ENCODE results near the gene ROCK2. TPM values are rescaled to one million over a fixed set of nuclear protein-coding genes. Genes with fewer than 3 reads are reported as not detected.

The ROCK2 gene
- total RNA-seq, 2 donors from 2014 or later = 29.6 to 32.2 TPM

DNA sequence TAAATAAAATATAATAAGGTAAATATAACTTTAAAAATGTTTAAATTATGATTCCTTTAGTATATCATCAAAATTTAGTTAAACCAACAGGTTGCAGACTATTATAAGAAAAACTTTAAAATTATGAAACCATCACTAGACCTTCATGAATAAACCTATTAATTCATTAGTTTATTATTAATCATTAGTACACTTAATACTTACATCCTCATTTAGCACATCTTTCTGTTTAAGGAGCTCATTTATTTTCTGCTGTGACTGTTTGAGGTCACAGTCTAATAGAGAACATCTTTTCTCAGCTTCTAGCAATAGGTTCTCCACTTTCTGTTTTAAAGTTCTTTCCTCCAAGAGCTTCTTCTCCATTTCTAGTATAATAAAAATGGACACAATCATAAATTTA, 136.4 kb downstream of the ROCK2 start:
- Histone ChIP-seq H3K4me3 (no peak overlapping the region), H3K27ac (no peak overlapping the region), H3K9me3 (no peaks in the 10 kb centered on the region), H3K36me3 (peaks cover 0 to 3% of the 10 kb centered on the region in 2 donors), H3K4me1 (replicated peaks) (no peaks in the 10 kb centered on the region), H3K27me3 (replicated peaks; ENCODE audit: insufficient read depth) (no peaks in the 10 kb centered on the region)
- intact Hi-C loops (cut with DNase I) = no loop called here
- TF ChIP-seq POLR2AphosphoS5 (IDR thresholded peaks at IDR 0.05) (no peak), CTCF (IDR thresholded peaks at IDR 0.05) (no peak), POLR2A (IDR thresholded peaks at IDR 0.05) (no peak)
- DNase-seq (ENCODE audit: low spot score) = no peak

DNA sequence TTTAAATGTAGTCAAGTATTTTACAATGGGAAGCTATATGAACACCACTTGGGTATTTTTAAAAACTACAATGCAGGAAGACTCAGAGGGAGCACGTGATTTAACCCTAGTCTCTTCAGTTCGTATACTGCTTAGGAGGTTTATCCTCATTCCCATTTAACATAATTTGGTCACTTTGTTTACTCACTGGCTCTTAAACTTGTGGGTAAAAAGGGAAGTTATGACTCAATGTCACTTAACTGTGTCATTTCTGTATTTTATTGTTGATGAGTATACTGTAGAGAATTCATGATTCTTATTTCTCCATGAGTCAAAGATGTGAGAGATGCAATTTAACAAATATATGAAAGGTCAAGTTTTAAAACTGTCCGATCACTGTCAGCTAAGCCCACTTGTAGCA, 141.0 kb downstream of the ROCK2 start:
- intact Hi-C loops (cut with DNase I) = no loop called here
- 41% methylated on average over 3 of the region's 3 CpGs for WGBS
- no peak for DNase-seq (ENCODE audit: low spot score)
- H3K27me3 ChIP-seq (replicated peaks; ENCODE audit: insufficient read depth) = no peaks in the 10 kb centered on the region
- no peak for TF ChIP-seq POLR2A (IDR thresholded peaks at IDR 0.05)
- H3K4me1 ChIP-seq (replicated peaks) = no peaks in the 10 kb centered on the region
- no peak overlapping the region for H3K4me3 ChIP-seq
- H3K36me3 ChIP-seq = no peaks in the 10 kb centered on the region
- H3K9me3 ChIP-seq = no peaks in the 10 kb centered on the region
- H3K27ac ChIP-seq = no peak overlapping the region

GRCh38 chr2:11201969-11202368, 142.5 kb downstream of the ROCK2 start:
- Histone ChIP-seq H3K36me3 (no peaks in the 10 kb centered on the region), H3K9me3 (no peaks in the 10 kb centered on the region), H3K27ac (no peak overlapping the region), H3K4me3 (no peak overlapping the region), H3K27me3 (replicated peaks; ENCODE audit: insufficient read depth) (no peaks in the 10 kb centered on the region), H3K4me1 (replicated peaks) (no peaks in the 10 kb centered on the region)
- no peak for TF ChIP-seq CTCF (IDR thresholded peaks at IDR 0.05)
- no peak for TF ChIP-seq POLR2AphosphoS5 (IDR thresholded peaks at IDR 0.05)
- TF ChIP-seq POLR2A (IDR thresholded peaks at IDR 0.05) = no peak
- 84% methylated on average over 5 of the region's 5 CpGs for WGBS
- intact Hi-C loops (cut with DNase I) = no loop called here
- no peak for DNase-seq (ENCODE audit: low spot score)

DNA sequence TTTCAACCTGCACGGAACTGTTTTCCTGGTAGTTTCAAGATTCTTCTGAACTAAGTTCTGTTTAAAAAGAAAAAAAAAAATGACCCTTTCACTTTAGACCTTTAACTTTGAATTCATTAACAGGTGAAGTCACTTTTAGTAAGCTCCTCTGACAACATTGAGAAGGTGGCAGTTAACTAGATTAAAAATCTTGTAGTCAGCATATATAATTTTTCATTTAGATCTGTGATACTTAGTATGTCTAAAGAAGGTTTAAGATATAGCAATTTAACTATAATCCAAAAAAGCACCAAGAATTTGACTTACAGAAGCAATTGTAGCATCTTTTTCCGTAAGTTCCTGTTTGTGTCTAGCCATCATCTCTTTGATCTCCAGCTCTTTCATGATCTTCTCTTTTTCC, 143.8 kb downstream of the ROCK2 start:
- Histone ChIP-seq H3K4me1 (replicated peaks) (no peaks in the 10 kb centered on the region), H3K27ac (no peak overlapping the region), H3K4me3 (no peak overlapping the region), H3K9me3 (no peaks in the 10 kb centered on the region), H3K36me3 (peaks cover 0 to 3% of the 10 kb centered on the region in 2 donors), H3K27me3 (replicated peaks; ENCODE audit: insufficient read depth) (no peaks in the 10 kb centered on the region)
- intact Hi-C loops (cut with DNase I) = no loop called here
- TF ChIP-seq POLR2A (IDR thresholded peaks at IDR 0.05) (no peak), CTCF (IDR thresholded peaks at IDR 0.05) (no peak), POLR2AphosphoS5 (IDR thresholded peaks at IDR 0.05) (no peak)
- 79% methylated on average over 2 of the region's 2 CpGs for WGBS
- no peak for DNase-seq (ENCODE audit: low spot score)

- TF ChIP-seq CTCF (IDR thresholded peaks at IDR 0.05) = no peak
- no peak for TF ChIP-seq POLR2AphosphoS5 (IDR thresholded peaks at IDR 0.05)
- no peak for TF ChIP-seq POLR2A (IDR thresholded peaks at IDR 0.05)
- DNase-seq (ENCODE audit: low spot score) = no peak
- Histone ChIP-seq H3K9me3 (no peaks in the 10 kb centered on the region), H3K27me3 (replicated peaks; ENCODE audit: insufficient read depth) (no peaks in the 10 kb centered on the region), H3K4me1 (replicated peaks) (no peaks in the 10 kb centered on the region), H3K27ac (no peak overlapping the region), H3K4me3 (no peak overlapping the region), H3K36me3 (peaks cover 0 to 3% of the 10 kb centered on the region in 2 donors)
- intact Hi-C loops (cut with DNase I) = no loop called here
- WGBS = 96% methylated on average over 3 of the region's 3 CpGs
Measured at GRCh38 chr2:11196246-11196645, 148.2 kb downstream of the ROCK2 start.
